HEK293 (cell line): ENCODE data around the gene GSG1.

ENCODE experiments used
- ZNF121 ChIP-seq: fragments of 450-650 bp; formaldehyde crosslinking; IDR thresholded peaks from 2 replicates; pipeline ENCODE4 v1.5.1; 2016; ENCODE audit warnings: missing biosample characterization, missing genetic modification characterization
- TF ChIP-seq, protein P1 (sequence below): fragments of 450-650 bp; formaldehyde crosslinking; IDR thresholded peaks from 2 replicates; pipeline ENCODE4 v1.5.1; 2017; ENCODE audit warnings: missing biosample characterization, missing genetic modification characterization

DNA sequence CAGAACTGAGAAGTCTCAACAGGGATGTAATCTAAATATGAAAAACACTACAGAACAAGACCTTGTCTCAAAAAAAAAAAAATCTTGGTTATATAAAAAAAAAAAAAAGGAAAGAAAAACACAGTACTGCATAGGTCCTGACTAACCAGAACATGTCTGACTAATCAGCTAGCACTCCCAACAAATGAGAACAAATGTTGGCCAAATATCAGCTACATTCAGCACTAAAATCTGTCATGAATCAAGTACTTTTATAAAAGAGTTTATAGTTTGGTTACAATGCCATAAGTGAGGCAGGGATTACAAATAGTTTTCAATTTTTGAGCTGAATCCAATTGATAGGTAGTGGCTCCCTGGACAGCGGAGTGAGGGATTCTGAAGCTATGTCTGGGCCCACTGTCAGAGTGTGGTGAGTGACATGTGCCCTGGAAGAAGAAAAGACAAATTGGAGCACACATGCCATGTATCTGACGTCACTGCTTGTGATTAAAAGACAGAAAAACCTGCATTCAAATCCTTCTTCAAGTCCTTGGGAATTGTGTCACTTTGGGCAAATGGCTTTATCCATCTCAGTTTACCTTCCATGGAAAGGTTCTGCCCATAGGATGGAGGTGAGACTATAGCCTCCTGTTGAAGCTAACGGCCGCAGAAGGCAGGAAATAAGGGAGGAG, 64.8 kb downstream of the GSG1 start:
- no peak for TF ChIP-seq ZNF121 (tag by site-specific recombination)
- TF ChIP-seq, protein P1, sequence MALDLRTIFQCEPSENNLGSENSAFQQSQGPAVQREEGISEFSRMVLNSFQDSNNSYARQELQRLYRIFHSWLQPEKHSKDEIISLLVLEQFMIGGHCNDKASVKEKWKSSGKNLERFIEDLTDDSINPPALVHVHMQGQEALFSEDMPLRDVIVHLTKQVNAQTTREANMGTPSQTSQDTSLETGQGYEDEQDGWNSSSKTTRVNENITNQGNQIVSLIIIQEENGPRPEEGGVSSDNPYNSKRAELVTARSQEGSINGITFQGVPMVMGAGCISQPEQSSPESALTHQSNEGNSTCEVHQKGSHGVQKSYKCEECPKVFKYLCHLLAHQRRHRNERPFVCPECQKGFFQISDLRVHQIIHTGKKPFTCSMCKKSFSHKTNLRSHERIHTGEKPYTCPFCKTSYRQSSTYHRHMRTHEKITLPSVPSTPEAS (tag by site-specific recombination), result no peak
